ENCODE data around the gene ALS2.
"Not testable (repeated sequence)": the region's sequence is repeated elsewhere in the genome, so short reads cannot be mapped to it uniquely, and the experiment has no call there.

ALS2 gene

GRCh38 chr2:201746551-201746950 lies 34.2 kb downstream of the ALS2 start:
- no peak for DNase-seq

DNA sequence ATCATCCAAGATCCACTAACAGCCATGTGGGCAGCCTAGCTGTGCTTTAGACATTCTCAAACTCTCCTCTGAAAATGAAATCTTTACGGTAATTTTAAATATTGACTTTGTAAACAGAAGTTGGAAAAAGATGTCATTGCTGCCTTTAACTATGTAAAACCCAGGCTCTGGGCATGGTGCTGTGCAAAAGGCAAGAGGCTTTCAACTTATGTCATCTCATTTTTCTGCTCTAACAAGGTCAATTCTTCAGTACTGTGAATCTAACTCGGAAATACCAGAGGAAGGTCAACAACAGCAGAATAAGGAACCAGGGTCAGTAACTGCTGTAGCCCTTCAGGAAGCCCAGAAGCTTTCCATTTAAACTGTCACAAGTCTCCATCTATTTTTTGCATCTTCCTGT lies 45.2 kb downstream of the ALS2 start:
- no peak for DNase-seq

- no peak for DNase-seq
These were observed 46.6 kb downstream of the ALS2 start for GRCh38 chr2:201734111-201734510.

GRCh38 chr2:201733544-201733943 lies 47.2 kb downstream of the ALS2 start:
- DNase-seq: no peak

- no peak for DNase-seq
These were observed 50.0 kb downstream of the ALS2 start for GRCh38 chr2:201730651-201731285.

- no peak for DNase-seq
These were observed 65.3 kb downstream of the ALS2 start for GRCh38 chr2:201715459-201715858.

DNA sequence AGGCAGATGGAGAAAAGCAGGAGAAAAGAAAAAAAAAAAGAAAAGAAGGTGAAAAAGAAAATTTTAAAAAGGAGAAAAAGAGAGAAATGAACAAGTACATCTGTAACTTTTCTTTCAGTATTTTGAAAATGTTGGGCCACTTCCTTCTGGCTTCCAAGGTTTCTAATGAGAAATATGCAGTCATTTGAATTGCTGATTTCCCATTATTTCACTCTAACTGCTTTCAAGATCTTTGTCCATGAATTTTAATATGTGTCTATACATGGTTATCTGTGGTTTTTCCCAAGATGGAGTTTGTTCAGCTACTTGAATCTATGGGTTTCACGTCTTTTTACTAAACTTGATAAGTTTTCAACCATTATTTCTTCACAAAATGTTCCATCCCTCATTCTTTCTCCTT lies 68.0 kb downstream of the ALS2 start:
- no peak for DNase-seq

- no peak for DNase-seq
These were observed 71.0 kb downstream of the ALS2 start for GRCh38 chr2:201709747-201710146.

DNA sequence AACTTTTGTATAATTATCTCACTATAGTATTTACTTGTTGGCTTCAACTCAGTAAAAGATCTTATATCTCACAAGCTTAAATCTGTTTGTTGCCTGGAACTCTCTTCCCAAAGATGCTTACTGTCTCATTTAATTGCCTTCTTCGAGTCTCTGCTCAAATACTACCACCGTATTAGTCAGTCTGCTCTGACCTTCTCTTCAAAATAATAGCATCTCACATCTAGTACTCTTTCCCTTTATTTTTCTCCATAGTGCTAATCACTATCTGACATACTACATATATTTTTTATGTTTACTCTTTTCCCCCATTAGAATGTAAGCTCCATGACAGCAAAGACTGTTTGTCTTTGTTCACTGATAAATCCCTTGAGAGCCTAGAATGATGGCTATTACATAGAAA lies 71.7 kb downstream of the ALS2 start:
- DNase-seq: no peak

GRCh38 chr2:201707753-201708152 lies 73.0 kb downstream of the ALS2 start:
- no peak for DNase-seq

- DNase-seq: no peak
These were observed 73.6 kb downstream of the ALS2 start for GRCh38 chr2:201707142-201707541.

GRCh38 chr2:201704536-201704935 lies 76.2 kb downstream of the ALS2 start:
- no peak for DNase-seq

- no peak for DNase-seq
These were observed 79.1 kb downstream of the ALS2 start for GRCh38 chr2:201701646-201702045.

- no peak for DNase-seq
These were observed 81.3 kb downstream of the ALS2 start for GRCh38 chr2:201699416-201699815.

- no peak for DNase-seq
These were observed 82.0 kb downstream of the ALS2 start, which contains the start of gene MPP4 for GRCh38 chr2:201698588-201699226. Gene MPP4 (minus strand): TSS chr2:201698644. CDS start chr2:201693954, 4,690 bp downstream.

GRCh38 chr2:201697899-201698298 lies 82.8 kb downstream of the ALS2 start:
- no peak for DNase-seq

DNA sequence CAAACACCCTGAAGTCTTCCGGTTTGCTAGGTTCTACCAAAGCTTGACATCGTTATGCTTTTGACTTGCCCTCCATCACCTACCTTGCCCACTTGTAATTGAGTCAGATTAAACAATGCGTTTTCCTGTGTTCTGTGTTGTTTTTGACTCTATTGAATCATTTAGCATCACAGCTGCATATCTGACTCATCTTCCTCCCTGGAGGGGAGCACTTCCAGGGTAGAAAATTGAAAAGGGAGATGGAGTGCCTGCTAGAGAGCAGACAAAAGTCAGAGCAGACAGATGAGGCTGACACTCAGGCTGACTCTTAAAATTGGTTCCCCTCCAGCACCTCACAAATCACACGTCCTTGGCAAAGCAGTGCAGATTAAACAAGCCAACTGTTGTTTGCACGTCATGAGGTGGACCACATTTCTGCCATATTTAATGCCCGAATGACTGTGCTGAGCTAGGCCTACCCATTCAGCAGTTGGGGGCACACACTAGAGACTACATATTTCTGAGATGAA lies 84.5 kb downstream of the ALS2 start:
- no peak for DNase-seq

GRCh38 chr2:201685156-201685555 lies 95.6 kb downstream of the ALS2 start:
- no peak for DNase-seq

DNA sequence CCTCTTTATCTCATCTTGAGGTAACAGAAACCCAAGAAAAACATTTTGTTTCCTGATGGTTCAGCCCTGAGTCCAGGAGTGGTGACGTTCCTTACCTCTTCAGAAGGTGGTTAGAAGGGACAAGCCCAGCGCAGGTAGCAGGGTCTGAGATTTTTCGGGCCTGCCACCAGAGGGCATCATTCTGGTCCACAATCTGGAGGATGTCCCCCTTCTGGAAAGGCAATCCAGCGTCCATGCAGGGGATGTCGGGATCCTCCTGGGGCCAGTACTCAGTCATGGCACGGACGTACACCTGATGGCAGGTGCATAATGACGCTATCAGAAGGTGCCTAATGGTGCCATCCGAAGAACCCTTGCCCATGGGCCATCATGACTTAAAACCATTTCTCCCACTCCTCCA lies 100.0 kb downstream of the ALS2 start:
- DNase-seq: no peak

DNA sequence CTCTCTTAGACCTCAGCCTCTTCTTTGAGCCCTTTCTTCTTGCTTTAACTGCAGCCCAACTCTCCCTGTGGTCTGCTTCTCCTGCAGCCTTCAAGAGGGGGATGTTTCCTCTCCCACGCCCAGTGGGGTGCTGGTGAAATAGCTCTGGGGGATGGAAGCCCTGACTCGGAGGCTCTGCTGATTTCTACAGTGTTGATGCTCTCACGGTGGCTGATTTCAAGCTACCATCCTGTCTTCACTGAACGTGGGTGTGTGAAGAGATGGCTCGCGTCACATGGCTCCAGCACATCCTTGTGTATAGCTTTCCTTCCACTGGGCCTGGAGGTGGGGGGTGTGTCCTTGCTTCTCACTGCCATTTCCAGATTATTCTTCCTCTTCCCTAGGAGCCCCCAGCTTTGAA lies 102.3 kb downstream of the ALS2 start:
- no peak for DNase-seq

DNA sequence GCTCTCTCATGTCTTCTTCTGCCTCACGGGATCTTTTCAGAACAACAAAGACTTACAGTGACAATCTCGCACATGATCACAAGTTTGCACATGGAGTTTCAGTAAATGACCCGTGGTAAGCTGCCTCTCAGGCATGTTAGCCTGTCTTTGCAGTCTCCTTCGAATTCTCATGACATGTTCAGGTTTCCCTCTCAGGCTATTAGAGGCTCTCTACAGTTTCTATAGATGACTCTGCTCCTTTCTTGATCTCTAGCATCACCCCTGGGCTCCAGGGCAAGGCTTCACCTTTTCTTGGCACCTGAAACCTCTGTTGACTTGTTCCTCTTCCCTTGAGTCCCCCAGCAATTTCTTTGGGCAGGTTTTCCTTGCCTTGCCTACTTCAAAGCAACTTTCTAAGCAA lies 105.3 kb downstream of the ALS2 start:
- DNase-seq: no peak

DNA sequence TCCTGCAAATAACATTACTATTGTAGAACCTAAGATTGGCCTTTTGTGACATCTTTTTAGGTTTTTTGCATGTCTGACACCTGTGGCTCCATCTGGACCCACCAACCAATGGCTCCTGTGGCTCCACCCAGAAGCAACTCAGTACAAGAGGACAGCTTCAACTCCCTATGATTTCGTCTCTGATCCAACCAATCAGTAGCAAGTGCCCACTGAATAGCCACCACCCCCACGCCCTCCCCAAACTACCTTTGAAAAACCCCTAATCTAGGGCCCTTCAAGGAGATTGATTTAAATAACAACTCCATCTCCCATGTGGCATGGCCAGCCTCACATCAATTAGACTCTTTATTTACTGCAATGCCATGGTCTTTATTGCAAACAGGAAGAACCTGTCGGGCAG lies 105.9 kb downstream of the ALS2 start:
- DNase-seq: no peak

GRCh38 chr2:201674298-201674697 lies 106.4 kb downstream of the ALS2 start:
- no peak for DNase-seq

DNA sequence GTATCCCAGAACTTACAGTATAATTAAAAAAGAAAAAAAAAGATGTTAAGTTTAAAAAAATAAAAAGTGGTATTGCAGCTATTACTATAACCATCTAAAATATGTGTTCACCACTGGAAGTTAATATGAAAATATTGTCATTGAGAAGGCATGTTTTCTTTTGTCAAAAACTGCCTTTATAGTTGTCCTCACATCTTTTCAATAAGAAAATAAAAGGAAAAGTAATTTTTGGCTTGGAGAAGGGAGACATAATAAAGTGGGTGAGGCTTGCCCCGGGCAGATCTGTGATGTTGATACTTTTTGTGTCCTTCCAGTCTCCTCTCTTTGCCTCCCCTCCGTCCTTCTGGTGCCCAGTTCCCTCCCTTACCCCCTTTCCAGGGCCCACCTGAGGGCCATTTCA lies 107.2 kb downstream of the ALS2 start:
- DNase-seq: no peak

DNA sequence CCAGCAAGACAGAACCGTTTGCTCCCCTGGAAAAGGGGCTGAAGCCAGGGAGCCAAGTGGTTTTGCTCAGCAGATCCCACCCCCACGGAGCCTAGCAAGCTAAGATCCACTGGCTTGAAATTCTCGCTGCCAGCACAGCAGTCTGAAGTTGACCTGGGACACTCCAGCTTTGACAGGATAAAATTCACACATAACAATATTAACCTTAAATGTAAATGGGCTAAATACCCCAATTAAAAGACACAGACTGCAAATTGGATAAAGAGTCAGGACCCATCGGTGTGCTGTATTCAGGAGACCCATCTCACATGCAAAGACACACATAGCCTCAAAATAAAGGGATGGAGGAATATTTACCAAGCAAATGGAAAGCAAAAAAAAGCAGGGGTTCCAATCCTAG lies 109.5 kb downstream of the ALS2 start:
- not testable (repeated sequence) for DNase-seq

Data from NCI-H1048 (cell line).